A673 (cell line): Measurements from ENCODE around the gene EML2.

Source experiments
- CTCF ChIP-seq: fragments of 300-800, 200-600 bp; sonication (generic); conservative IDR thresholded peaks from 2 replicates; pipeline ENCODE4 v1.5.1; 2017; ENCODE audit warnings: low read depth, mild to moderate bottlenecking, antibody characterized with exemption, low read length, moderate library complexity, mixed read lengths
- EZH2 ChIP-seq: fragments of 200-600 bp; sonication (generic); IDR thresholded peaks from 2 replicates; pipeline ENCODE4 v1.6.1; 2017; ENCODE audit warnings: borderline replicate concordance, low read depth, mild to moderate bottlenecking, mixed read lengths, antibody characterized with exemption, low read length; ENCODE audit not compliant: poor library complexity, severe bottlenecking

- TF ChIP-seq CTCF (peak; percentile 57), EZH2 (no peak)
Observed at GRCh38 chr19:45638930-45639729, at the start of gene EML2.
